ENCODE measurements around the gene SLC25A34. TPM values are rescaled to one million over a fixed set of nuclear protein-coding genes. Genes with fewer than 3 reads are reported as not detected.
A peak's percentile ranks its signal among the peaks of the same experiment; 100 is the strongest.

The SLC25A34 gene
- total and polyA plus RNA-seq, 11 donors = 1.6 to 71.2 (median 17.8) TPM

- ATAC-seq (no peak), DNase-seq (no peak)
- no peaks in the 10 kb centered on the region for H3K27me3 ChIP-seq
- intact Hi-C loops (cut with DNase I) = loop anchor here in 3 of 10 donors (5.0 to 10.0 kb wide), 2 partner anchors 147 to 149 kb away; no protein-coding TSS in a partner anchor
- H3K36me3 ChIP-seq = peaks cover 0 to 3% (median 0%) of the 10 kb centered on the region in 9 donors
- H3K4me1 ChIP-seq = peaks cover 0 to 14% (median 0%) of the 10 kb centered on the region in 12 donors
- 82 to 86% (median 83%) methylated on average over 15 to 30 of the region's 30 CpGs for WGBS, 4 donors
- H3K9me3 ChIP-seq = no peaks in the 10 kb centered on the region
- no peak overlapping the region for H3K4me3 ChIP-seq
- TF ChIP-seq CTCF (IDR thresholded peaks at IDR 0.05) (no peak), POLR2A (IDR thresholded peaks at IDR 0.05) (no peak)
- no peak overlapping the region for H3K27ac ChIP-seq
These were observed 8.1 kb downstream of the SLC25A34 start for GRCh38 chr1:15744122-15744679.

- H3K4me1 ChIP-seq = peaks cover 0 to 18% (median 5%) of the 10 kb centered on the region in 12 donors
- H3K9me3 ChIP-seq = no peaks in the 10 kb centered on the region
- TF ChIP-seq POLR2A (IDR thresholded peaks at IDR 0.05) (no peak), CTCF (IDR thresholded peaks at IDR 0.05) (no peak)
- no peak overlapping the region for H3K27ac ChIP-seq
- 59 to 68% (median 63%) methylated on average over 4 to 8 of the region's 8 CpGs for WGBS, 4 donors
- H3K27me3 ChIP-seq = no peaks in the 10 kb centered on the region
- no peak overlapping the region for H3K4me3 ChIP-seq
- DNase-seq (no peak), ATAC-seq (no peak)
- no peaks in the 10 kb centered on the region for H3K36me3 ChIP-seq
- intact Hi-C loops (cut with DNase I) = loop anchor here in 2 of 10 donors (10.0 kb wide), 1 partner anchor 153 kb away; no protein-coding TSS in a partner anchor
These were observed 11.3 kb downstream of the SLC25A34 start for GRCh38 chr1:15747378-15747777.

- no peaks in the 10 kb centered on the region for H3K27me3 ChIP-seq
- no peaks in the 10 kb centered on the region for H3K36me3 ChIP-seq
- H3K9me3 ChIP-seq = no peaks in the 10 kb centered on the region
- ATAC-seq = no peak
- 86 to 95% (median 90%) methylated on average over 4 to 5 of the region's 5 CpGs for WGBS, 4 donors
- no peak overlapping the region for H3K27ac ChIP-seq
- TF ChIP-seq POLR2A (IDR thresholded peaks at IDR 0.05) (no peak), CTCF (IDR thresholded peaks at IDR 0.05) (no peak)
- H3K4me1 ChIP-seq = peaks cover 0 to 18% (median 5%) of the 10 kb centered on the region in 12 donors
- intact Hi-C loops (cut with DNase I) = loop anchor here in 2 of 10 donors (10.0 kb wide), 1 partner anchor 153 kb away; no protein-coding TSS in a partner anchor
- H3K4me3 ChIP-seq = no peak overlapping the region
- DNase-seq = no peak
These were observed 12.2 kb downstream of the SLC25A34 start for GRCh38 chr1:15748264-15748663.

- DNase-seq (no peak), ATAC-seq (no peak)
- Histone ChIP-seq H3K27me3 (no peaks in the 10 kb centered on the region), H3K27ac (peak overlapping the region in 3 of 12 donors; percentile 32 to 59 (median 34)), H3K9me3 (no peaks in the 10 kb centered on the region), H3K4me1 (peaks cover 0 to 18% (median 5%) of the 10 kb centered on the region in 12 donors), H3K4me3 (no peak overlapping the region), H3K36me3 (no peaks in the 10 kb centered on the region)
- TF ChIP-seq POLR2A (IDR thresholded peaks at IDR 0.05) = no peak
- no peak for TF ChIP-seq CTCF (IDR thresholded peaks at IDR 0.05)
- intact Hi-C loops (cut with DNase I) = loop anchor here in 2 of 10 donors (10.0 kb wide), 1 partner anchor 154 kb away; no protein-coding TSS in a partner anchor
- WGBS, 4 donors = 80 to 92% (median 88%) methylated on average over 10 of the region's 10 CpGs
These were observed 12.8 kb downstream of the SLC25A34 start for GRCh38 chr1:15748690-15749398.

All from heart left ventricle (tissue), 16 donors.